Measurements from ENCODE around the gene CCDC74B. TPM values are rescaled to one million over a fixed set of nuclear protein-coding genes. Genes with fewer than 3 reads are reported as not detected.
A peak's percentile ranks its signal among the peaks of the same experiment; 100 is the strongest.

CCDC74B gene
- polyA plus RNA-seq, 3 donors: not detected

DNA sequence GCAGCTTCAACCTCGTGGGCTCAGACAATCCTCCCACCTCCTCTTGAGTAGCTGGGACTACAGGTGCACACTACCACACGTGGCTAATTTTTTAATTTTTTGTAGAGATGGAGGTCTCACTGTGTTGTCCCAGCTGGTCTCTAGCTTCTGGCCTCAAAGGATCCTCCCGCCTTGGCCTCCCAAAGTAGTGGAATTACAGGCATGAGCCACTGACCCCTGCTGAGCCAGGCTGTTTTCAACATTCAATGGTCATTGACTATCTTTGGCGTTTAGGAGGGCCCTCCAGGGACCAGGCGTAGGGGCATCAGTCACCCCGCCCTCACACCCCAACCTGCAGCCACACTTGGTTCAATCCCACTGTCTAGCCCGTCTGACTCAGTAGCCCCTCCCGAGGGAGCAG lies 42.4 kb upstream of the CCDC74B start:
- Mint-ChIP-seq H3K27ac (peak overlapping the region in 1 of 7 donors; percentile 36), H3K36me3 (peaks cover 5 to 40% of the 10 kb centered on the region in 2 donors), H3K4me1 (peaks cover 12% of the 10 kb centered on the region), H3K4me3 (no peak overlapping the region), H3K9me3 (no peaks in the 10 kb centered on the region), H3K27me3 (ENCODE audit: low read depth in 3 of 3) (peaks cover 0 to 1% (median 0%) of the 10 kb centered on the region in 3 donors)
- H3K4me2 ChIP-seq (replicated peaks; ENCODE audit: extremely low read depth, low read length, poor library complexity, severe bottlenecking): no peak overlapping the region
- H3K79me2 ChIP-seq (ENCODE audit: insufficient read depth, low read length): peaks cover 27% of the 10 kb centered on the region
- H3K4me3 ChIP-seq (replicated peaks in 1 of 3; ENCODE audit: low read depth in 2 of 3, low read length in 3 of 3): no peak overlapping the region
- TF ChIP-seq, protein P1, sequence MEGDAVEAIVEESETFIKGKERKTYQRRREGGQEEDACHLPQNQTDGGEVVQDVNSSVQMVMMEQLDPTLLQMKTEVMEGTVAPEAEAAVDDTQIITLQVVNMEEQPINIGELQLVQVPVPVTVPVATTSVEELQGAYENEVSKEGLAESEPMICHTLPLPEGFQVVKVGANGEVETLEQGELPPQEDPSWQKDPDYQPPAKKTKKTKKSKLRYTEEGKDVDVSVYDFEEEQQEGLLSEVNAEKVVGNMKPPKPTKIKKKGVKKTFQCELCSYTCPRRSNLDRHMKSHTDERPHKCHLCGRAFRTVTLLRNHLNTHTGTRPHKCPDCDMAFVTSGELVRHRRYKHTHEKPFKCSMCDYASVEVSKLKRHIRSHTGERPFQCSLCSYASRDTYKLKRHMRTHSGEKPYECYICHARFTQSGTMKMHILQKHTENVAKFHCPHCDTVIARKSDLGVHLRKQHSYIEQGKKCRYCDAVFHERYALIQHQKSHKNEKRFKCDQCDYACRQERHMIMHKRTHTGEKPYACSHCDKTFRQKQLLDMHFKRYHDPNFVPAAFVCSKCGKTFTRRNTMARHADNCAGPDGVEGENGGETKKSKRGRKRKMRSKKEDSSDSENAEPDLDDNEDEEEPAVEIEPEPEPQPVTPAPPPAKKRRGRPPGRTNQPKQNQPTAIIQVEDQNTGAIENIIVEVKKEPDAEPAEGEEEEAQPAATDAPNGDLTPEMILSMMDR (IDR thresholded peaks at IDR 0.05): no peak
- no peaks in the 10 kb centered on the region for H4K20me1 ChIP-seq (ENCODE audit: insufficient read depth, low read length)
- H3K4me1 ChIP-seq (ENCODE audit: control insufficient read depth in 1 of 2, insufficient read depth in 2 of 2, low read length in 2 of 2): peaks cover 8 to 14% of the 10 kb centered on the region in 2 donors
- DNase-seq: no peak
- 100% methylated on average over 2 of the region's 8 CpGs for WGBS (ENCODE audit: insufficient coverage)
- no peak overlapping the region for H2AFZ ChIP-seq (ENCODE audit: insufficient read depth, low read depth, low read length, poor library complexity, severe bottlenecking)
- no peak overlapping the region for H3K9ac ChIP-seq (ENCODE audit: insufficient read depth, low read length, poor library complexity, severe bottlenecking)
- peaks cover 0 to 3% of the 10 kb centered on the region in 2 donors for H3K36me3 ChIP-seq (replicated peaks in 1 of 2; ENCODE audit: control insufficient read depth in 1 of 2, insufficient read depth in 2 of 2, low read length in 2 of 2)
- no peaks in the 10 kb centered on the region for H3K9me3 ChIP-seq (replicated peaks in 1 of 2; ENCODE audit: control insufficient read depth in 1 of 2, insufficient read depth in 1 of 2, low read length in 2 of 2)
- H3K27ac ChIP-seq (ENCODE audit: low read depth in 1 of 2, low read length in 2 of 2): no peak overlapping the region
- intact Hi-C loops (cut with micrococcal nuclease): loop anchor here in 1 of 2 donors (10.0 kb wide), 1 partner anchor 312 kb away; no protein-coding TSS in a partner anchor
- no peaks in the 10 kb centered on the region for H3K27me3 ChIP-seq (ENCODE audit: control insufficient read depth in 2 of 2, insufficient read depth in 2 of 2, low read length in 2 of 2)

DNA sequence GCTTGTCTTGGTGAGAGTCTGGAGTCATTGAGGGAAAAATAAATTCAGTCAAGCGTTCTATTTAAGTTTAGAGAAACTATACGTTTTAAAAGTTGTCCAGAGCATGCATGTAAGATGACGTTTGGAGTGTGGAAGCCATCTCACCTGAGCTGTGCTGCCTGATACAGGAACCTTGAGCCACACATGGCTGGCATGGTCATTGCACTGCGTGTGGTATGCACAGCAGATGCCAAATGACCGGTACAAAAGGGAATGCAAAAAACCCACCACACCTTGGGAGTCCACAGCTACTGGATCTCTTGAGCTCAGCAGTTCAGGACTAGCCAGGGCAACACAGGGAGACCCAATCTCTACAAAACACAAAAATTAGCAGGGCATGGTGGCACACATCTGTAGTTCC lies 41.5 kb upstream of the CCDC74B start:
- H3K36me3 ChIP-seq (replicated peaks in 1 of 2; ENCODE audit: control insufficient read depth in 1 of 2, insufficient read depth in 2 of 2, low read length in 2 of 2): no peaks in the 10 kb centered on the region
- H3K27ac ChIP-seq (ENCODE audit: low read depth in 1 of 2, low read length in 2 of 2): no peak overlapping the region
- H3K79me2 ChIP-seq (ENCODE audit: insufficient read depth, low read length): peaks cover 27% of the 10 kb centered on the region
- DNase-seq: no peak
- Mint-ChIP-seq H3K4me3 (no peak overlapping the region), H3K27me3 (ENCODE audit: low read depth in 3 of 3) (peaks cover 0 to 1% (median 0%) of the 10 kb centered on the region in 3 donors), H3K36me3 (peaks cover 4 to 35% of the 10 kb centered on the region in 2 donors), H3K9me3 (no peaks in the 10 kb centered on the region), H3K4me1 (peaks cover 12% of the 10 kb centered on the region), H3K27ac (peak overlapping the region in 1 of 7 donors; percentile 33)
- no peaks in the 10 kb centered on the region for H3K9me3 ChIP-seq (replicated peaks in 1 of 2; ENCODE audit: control insufficient read depth in 1 of 2, insufficient read depth in 1 of 2, low read length in 2 of 2)
- no peak overlapping the region for H2AFZ ChIP-seq (ENCODE audit: insufficient read depth, low read depth, low read length, poor library complexity, severe bottlenecking)
- intact Hi-C loops (cut with micrococcal nuclease): loop anchor here in 1 of 2 donors (10.0 kb wide), 1 partner anchor 312 kb away; no protein-coding TSS in a partner anchor
- H3K4me1 ChIP-seq (ENCODE audit: control insufficient read depth in 1 of 2, insufficient read depth in 2 of 2, low read length in 2 of 2): peaks cover 8 to 14% of the 10 kb centered on the region in 2 donors
- no peaks in the 10 kb centered on the region for H3K27me3 ChIP-seq (ENCODE audit: control insufficient read depth in 2 of 2, insufficient read depth in 2 of 2, low read length in 2 of 2)
- no peak overlapping the region for H3K4me3 ChIP-seq (replicated peaks in 1 of 3; ENCODE audit: low read depth in 2 of 3, low read length in 3 of 3)
- H3K9ac ChIP-seq (ENCODE audit: insufficient read depth, low read length, poor library complexity, severe bottlenecking): no peak overlapping the region
- H3K4me2 ChIP-seq (replicated peaks; ENCODE audit: extremely low read depth, low read length, poor library complexity, severe bottlenecking): no peak overlapping the region
- no peaks in the 10 kb centered on the region for H4K20me1 ChIP-seq (ENCODE audit: insufficient read depth, low read length)
- 97% methylated on average over 5 of the region's 5 CpGs for WGBS (ENCODE audit: insufficient coverage)
- TF ChIP-seq, protein P1 (IDR thresholded peaks at IDR 0.05): no peak
